ENCODE measurements around the gene SLC2A1.

The SLC2A1 gene

GRCh38 chr1:42940851-42941639 is 17.6 kb downstream of the SLC2A1 start:
- DNase-seq: no peak

DNA sequence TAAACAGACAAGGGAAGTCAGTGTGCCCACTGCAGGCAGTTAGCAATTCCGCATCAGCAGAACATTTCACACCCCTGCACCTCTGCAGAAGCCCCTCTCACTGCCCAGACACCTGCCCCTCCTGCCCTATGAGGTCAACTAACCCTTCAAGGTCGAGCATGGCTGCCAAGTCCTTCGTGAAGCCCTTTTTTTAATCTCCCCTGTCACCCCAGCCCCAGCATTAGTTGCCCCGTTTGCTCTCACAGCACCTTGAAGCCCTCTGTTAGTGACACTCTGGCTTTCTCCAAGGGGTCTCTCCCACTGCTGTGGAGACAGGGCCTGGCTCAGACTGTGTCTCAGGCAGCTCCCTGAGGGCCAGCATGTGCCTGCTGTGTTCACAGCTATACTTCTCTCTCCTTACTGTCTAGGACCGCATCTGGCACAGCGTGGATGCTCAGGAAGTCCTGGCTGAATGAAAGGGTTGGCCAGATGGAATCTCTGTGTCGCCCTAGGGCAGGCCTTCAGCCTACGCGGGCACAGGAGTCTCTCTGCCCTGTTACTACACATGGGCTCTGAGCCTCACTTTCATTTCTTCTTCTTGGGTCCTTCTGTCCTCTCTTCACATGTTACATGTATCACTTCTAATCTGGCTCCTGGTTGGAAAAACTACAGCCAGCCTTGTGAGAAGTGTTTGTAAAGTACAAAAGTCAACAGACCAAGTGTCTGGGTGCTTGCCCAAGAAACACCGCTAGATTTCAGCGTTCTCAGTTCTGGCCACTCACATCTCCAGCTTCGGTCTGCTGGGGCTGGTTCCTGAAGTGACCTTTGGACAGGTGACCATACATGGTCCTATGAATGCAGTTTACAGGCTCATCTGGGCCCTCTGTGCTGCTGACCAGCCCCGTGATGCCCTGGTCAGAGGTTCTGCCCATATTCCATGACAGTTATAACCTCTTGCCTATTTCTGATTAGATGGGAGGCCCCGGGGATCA is 19.7 kb downstream of the SLC2A1 start:
- DNase-seq: no peak

DNA sequence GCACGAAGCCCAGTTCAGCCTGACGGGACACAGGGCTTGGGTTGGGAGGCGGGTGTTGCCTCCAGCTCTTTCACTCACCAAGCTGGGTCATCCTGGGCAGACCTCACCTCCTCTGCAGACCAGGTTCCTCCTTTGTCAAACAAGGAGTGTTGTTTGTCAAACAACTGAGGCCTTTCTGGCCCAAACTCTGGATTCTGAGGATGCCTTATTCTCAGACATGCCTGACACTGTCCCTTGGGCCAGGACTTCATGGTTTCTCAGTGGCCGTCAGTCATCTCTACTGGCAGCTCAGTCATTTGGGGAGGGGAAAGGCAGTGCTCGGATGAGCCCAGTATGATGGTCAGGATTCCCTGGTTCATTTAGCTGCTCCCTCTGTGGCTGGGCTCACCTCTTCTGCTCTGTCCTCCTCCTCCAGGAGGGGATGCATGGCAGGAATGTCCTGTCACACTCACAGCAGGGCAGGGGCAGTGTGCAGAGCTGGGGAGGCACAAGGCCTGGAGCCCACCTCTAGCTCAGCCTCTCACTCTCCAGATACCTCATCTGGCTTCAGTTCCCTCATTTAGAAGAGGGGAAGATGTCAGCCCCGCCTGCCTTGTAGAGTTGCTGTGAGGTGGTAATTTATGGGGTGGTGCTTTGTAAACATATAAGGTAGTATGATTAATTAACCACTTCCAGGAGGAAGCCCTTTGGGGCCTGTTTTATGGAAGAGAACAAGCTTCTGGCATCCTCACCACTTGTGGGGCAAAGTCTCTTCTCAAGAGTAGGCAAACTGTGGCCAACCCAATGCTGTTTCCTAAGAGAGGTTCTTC is 20.6 kb downstream of the SLC2A1 start:
- no peak for DNase-seq

GRCh38 chr1:42937141-42937696 is 21.4 kb downstream of the SLC2A1 start:
- DNase-seq: no peak

DNA sequence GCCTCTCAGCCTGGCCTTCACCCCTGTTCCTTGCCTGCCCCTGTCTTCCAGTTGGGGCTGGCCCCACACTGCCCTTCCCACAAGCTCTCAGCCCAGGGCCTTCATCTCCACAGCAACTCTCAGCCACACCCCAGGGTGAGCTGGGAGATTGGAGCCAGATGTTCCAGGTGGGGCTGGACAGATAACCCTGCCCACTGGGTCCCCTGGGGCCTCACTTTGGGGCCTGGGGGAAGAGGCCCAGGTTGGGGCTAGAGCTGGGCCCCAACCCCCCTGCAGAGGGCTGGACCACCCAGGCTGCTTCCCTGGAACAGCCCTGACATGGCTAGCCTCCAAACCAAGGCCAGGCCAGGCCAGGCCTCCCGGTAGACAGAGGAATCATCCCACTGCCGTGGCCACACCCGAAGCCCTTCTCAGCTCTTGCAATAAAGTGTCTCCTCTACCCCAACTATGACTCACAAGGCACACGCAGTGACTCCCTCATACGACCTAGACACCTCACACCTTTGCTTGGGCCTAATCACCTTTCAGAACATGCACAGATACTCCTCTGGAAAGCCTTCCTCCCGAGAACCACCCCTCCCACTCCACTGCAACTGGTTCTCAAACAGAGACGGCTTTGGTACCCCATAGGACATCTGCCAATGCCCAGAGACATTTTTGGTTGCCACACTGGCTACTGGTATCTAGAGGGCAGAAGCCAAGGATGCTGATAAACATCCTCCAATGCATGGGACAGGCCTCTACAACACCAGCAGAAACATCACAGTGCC is 22.2 kb downstream of the SLC2A1 start:
- DNase-seq: no peak

GRCh38 chr1:42935971-42936308 is 22.7 kb downstream of the SLC2A1 start:
- DNase-seq: no peak

DNA sequence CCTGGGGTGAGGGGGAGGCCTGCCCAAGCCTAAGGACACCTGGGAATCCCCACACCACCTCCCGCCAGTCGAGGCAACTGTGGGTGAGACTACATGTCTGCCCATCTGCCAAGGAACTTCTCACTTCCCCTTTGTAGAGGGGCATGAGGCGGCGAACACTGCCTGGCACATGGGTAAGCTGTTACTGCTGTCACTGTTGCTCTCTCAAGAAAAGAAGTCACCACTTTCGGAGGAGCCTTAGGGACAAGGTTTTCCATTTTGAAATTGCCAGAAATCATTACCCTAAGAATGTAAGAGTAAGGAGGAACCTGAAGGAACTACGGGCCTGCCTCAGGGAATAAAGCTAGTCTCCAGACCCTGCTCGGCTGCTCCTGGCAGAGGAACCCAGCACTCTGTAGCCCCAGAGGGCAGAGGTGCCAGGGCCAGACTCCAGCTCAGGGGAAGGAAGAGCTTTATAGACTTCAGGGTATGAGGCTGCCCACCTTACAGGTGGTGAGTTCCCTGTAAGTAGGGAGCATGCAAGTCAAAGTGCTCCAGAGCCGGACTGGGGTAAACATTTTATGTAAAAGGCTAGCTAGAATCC is 23.3 kb downstream of the SLC2A1 start:
- DNase-seq: no peak

GRCh38 chr1:42934541-42935312 is 23.9 kb downstream of the SLC2A1 start:
- DNase-seq: peak; percentile 17

GRCh38 chr1:42933610-42934491 is 24.8 kb downstream of the SLC2A1 start:
- DNase-seq: peak; percentile 20

GRCh38 chr1:42933060-42933586 is 25.5 kb downstream of the SLC2A1 start:
- peak; percentile 22 for DNase-seq

DNA sequence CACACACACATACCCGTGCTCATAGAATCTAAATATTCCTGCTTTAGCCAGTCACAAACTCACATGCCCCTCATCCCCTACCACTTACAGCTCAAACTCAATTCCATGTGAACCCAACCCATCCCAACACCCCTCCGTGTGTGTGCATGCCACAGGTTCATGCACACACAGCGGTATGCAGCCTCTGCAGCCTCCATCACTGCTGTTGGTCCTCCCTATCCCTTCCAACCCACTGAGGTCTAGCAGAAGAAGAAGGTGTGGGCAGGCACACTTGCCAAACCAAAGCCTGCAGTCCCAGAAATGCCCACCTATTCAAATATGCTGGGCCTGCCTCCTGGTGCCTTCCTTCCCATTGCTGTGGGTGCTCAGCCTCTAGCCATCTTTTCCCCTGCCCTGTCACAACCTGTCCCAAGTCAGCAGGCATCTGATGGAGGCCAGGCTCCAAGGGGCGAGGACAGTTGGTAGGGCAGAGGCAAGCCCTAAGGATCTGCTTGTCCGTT is 26.2 kb downstream of the SLC2A1 start:
- peak; percentile 28 for DNase-seq

- DNase-seq: peak; percentile 78
Measured at GRCh38 chr1:42931911-42932422, 26.7 kb downstream of the SLC2A1 start.

DNA sequence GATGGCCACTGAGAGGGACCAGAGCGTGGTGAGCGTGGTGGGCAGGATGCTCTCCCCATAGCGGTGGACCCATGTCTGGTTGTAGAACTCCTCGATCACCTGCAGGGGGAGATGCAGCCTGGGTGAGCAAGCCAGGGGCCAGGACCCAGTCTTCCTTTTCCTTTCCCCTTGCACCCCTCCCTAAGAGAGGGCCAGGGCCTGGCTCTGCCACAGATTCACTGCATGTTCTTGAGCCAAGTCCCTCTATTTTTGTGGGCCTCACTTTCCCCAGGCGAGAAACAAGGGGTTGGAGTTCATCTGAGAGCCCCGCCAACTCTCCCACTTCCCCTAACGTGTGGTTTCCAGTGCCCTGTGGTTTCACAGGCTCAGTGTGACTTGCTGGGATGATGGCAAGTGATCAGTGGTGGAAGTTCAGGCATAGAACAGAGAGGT is 27.5 kb downstream of the SLC2A1 start:
- peak; percentile 51 for DNase-seq

GRCh38 chr1:42930178-42931107 is 28.2 kb downstream of the SLC2A1 start:
- DNase-seq: no peak

DNA sequence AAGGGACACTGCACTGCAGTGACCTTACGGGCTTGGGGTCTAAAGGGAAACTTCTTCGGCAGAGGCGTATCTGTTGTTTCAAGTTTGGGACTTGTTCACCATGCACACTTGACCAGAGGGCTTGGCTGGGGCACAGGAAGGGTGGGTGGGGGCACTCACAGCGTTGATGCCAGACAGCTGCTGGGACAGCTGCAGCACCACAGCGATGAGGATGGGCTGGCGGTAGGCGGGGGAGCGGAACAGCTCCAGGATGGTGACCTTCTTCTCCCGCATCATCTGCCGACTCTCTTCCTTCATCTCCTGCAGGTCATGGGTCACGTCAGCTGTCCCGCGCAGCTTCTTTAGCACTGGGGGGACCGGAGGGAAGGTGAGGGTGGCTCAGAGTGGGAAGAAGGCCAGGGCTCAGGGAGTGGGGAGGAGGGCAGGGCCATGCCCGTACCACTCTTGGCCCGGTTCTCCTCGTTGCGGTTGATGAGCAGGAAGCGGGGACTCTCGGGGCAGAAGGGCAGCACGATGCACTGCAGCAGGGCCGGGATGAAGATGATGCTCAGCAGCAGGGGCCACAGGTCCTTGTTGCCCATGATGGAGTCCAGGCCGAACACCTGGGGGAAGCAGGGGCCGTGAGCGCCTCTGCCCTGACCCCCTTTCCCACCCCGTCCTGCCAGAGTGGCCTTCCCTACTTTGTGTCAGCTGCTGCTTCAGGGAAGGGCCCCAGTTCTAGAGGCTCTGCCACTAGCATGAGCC is 29.1 kb downstream of the SLC2A1 start:
- DNase-seq: no peak

DNA sequence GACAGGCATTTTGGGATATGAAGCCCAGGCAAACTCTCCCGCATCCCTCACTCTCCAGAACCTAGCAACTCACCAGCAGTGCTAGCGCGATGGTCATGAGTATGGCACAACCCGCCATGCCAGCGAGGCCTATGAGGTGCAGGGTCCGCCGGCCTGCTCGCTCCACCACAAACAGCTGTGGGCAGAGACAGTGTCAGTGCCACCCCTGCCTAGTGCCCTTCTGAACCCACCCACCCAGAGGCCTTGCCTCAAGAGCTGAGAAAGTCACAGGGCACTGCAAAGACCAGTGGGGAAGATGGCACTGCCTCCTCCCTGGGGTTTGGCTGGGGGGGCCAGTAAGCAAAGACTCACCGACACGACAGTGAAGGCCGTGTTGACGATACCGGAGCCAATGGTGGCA is 29.8 kb downstream of the SLC2A1 start:
- DNase-seq: no peak

- DNase-seq: no peak
Measured at GRCh38 chr1:42927920-42928505, 30.7 kb downstream of the SLC2A1 start.
